Stomach (tissue), 4 donors: ENCODE results near the gene AP2A1.

Experiments
- CTCF ChIP-seq, 7 experiments: fragments of 450-650 bp in 4 of 7; fragments of 200-600 bp in 3 of 7; sonication (generic) in 3 of 7; IDR thresholded peaks; one replicate each; pipeline ENCODE4 v1.5.1; 2016 to 2019; ENCODE audit warnings: antibody characterized with exemption in 7 of 7, control low read depth in 2 of 7, mild to moderate bottlenecking in 1 of 7
- EP300 ChIP-seq: sonication (generic); formaldehyde crosslinking; IDR thresholded peaks from one replicate; pipeline ENCODE4 v1.6.1; 2017; ENCODE audit warnings: antibody characterized with exemption
- POLR2A ChIP-seq, 4 donors: fragments of 450-650 bp; IDR thresholded peaks; one replicate each; pipeline ENCODE4 v1.6.1; 2016; ENCODE audit warnings: antibody characterized with exemption in 4 of 4, control low read depth in 2 of 4, mild to moderate bottlenecking in 1 of 4, moderate library complexity in 1 of 4
- POLR2AphosphoS5 ChIP-seq, 3 donors: sonication (generic); formaldehyde crosslinking; IDR thresholded peaks; one replicate each; pipeline ENCODE4 v1.6.1; 2016; ENCODE audit warnings: antibody characterized with exemption in 3 of 3

GRCh38 chr19:49855676-49856573 lies 89.1 kb downstream of the AP2A1 start:
- TF ChIP-seq CTCF (IDR thresholded peaks at IDR 0.05) (no peak), POLR2A (IDR thresholded peaks at IDR 0.05) (no peak), POLR2AphosphoS5 (IDR thresholded peaks at IDR 0.05) (no peak), EP300 (no peak)
